NB4 (cell line): ENCODE data around the gene ZNF618.

Source experiments
- MYC ChIP-seq: IDR thresholded peaks from 2 replicates; pipeline ENCODE4 v1.6.1; 2011; ENCODE audit warnings: low read depth, low read length
- POLR2A ChIP-seq: IDR thresholded peaks from 2 replicates; pipeline ENCODE4 v1.6.1; 2011; ENCODE audit warnings: mild to moderate bottlenecking; ENCODE audit not compliant: insufficient read length; ENCODE audit errors: extremely low read depth
- TF ChIP-seq, protein P1 (sequence below): IDR thresholded peaks from one replicate; pipeline ENCODE4 v1.5.1; 2012; ENCODE audit warnings: low read depth, low read length

DNA sequence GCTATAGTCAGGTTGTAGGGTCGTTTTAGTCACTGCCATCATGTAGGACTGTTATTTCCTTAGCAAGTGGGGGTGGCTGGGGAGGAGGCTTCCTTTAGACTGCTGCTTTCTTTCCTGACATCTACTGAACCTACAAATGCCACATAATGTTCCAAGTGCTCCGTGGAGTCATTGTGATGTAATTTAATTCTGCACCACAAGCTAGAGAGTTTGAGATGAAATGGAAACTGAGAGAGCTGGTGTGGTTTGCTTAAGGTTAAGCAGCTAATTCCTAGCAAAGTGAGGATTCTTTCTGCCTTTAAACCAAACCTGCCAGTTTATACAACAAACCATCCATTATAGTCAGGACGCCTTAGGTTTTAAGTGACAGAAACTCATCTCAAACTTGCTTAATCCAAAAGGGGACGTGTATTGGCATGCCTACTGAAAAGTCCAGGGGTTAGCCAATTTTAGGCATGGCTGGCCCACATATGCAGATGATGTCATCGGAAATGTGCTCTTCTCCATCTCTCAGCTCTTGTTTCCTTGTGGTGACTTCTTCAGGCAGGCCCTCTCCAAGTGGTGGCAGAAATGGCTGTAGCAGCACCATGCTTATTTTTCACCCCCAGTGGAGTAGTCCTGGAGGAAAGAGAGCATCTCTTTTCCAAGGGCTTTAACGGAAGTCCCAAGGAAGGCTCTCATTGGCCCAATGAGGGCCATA is 30.5 kb downstream of the ZNF618 start:
- TF ChIP-seq, protein P1, sequence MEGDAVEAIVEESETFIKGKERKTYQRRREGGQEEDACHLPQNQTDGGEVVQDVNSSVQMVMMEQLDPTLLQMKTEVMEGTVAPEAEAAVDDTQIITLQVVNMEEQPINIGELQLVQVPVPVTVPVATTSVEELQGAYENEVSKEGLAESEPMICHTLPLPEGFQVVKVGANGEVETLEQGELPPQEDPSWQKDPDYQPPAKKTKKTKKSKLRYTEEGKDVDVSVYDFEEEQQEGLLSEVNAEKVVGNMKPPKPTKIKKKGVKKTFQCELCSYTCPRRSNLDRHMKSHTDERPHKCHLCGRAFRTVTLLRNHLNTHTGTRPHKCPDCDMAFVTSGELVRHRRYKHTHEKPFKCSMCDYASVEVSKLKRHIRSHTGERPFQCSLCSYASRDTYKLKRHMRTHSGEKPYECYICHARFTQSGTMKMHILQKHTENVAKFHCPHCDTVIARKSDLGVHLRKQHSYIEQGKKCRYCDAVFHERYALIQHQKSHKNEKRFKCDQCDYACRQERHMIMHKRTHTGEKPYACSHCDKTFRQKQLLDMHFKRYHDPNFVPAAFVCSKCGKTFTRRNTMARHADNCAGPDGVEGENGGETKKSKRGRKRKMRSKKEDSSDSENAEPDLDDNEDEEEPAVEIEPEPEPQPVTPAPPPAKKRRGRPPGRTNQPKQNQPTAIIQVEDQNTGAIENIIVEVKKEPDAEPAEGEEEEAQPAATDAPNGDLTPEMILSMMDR, result no peak
- no peak for TF ChIP-seq MYC
- no peak for TF ChIP-seq POLR2A
